Lower leg skin (tissue), 3 donors: ENCODE data around the gene ABCC9.

Experiments
- POLR2A ChIP-seq, 2 donors: fragments of 450-650 bp; IDR thresholded peaks; one replicate each; pipeline ENCODE4 v1.6.1; 2016 to 2017; ENCODE audit warnings: antibody characterized with exemption in 2 of 2, mild to moderate bottlenecking in 1 of 2, moderate library complexity in 1 of 2
- TF ChIP-seq, protein P1 (sequence below), 3 donors: fragments of 450-650 bp; IDR thresholded peaks; one replicate each; pipeline ENCODE4 v1.5.1; 2016; ENCODE audit warnings: antibody characterized with exemption in 3 of 3, mild to moderate bottlenecking in 3 of 3, moderate library complexity in 2 of 3

GRCh38 chr12:21934173-21934572 is 7.1 kb downstream of the ABCC9 start:
- TF ChIP-seq, protein P1, sequence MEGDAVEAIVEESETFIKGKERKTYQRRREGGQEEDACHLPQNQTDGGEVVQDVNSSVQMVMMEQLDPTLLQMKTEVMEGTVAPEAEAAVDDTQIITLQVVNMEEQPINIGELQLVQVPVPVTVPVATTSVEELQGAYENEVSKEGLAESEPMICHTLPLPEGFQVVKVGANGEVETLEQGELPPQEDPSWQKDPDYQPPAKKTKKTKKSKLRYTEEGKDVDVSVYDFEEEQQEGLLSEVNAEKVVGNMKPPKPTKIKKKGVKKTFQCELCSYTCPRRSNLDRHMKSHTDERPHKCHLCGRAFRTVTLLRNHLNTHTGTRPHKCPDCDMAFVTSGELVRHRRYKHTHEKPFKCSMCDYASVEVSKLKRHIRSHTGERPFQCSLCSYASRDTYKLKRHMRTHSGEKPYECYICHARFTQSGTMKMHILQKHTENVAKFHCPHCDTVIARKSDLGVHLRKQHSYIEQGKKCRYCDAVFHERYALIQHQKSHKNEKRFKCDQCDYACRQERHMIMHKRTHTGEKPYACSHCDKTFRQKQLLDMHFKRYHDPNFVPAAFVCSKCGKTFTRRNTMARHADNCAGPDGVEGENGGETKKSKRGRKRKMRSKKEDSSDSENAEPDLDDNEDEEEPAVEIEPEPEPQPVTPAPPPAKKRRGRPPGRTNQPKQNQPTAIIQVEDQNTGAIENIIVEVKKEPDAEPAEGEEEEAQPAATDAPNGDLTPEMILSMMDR (IDR thresholded peaks at IDR 0.05) = no peak
- TF ChIP-seq POLR2A (IDR thresholded peaks at IDR 0.05) = no peak
